ENCODE results near the gene NFKB1.

DNA sequence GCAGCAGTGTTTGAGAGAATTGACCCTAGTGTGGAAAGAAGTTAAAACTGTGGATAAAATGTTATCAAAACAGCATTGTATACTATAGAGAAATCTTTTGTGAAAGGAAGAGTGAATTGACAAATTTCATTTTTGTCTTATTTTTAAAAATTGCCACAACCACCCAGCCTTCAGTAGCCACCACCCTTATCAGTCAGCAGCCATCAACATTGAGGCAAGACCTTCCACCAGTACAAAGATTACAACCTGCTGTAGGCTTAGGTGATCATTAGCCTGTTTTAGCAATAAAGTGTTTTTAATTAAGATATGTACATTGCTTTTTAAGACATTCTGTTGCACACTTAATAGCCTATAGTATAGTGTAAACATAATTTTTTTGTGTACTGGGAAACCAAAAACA, 91.1 kb downstream of the NFKB1 start:
- no peak for TF ChIP-seq CTCF (IDR thresholded peaks at IDR 0.05)
- no peak for TF ChIP-seq POLR2A (IDR thresholded peaks at IDR 0.05)
